Islet precursor cell (in vitro differentiated cells): ENCODE measurements around the gene PLEKHG4.
A peak's percentile ranks its signal among the peaks of the same experiment; 100 is the strongest.

Experiments used
- DNase-seq: peaks from one replicate; pipeline ENCODE4 v3.0.0-alpha.2; 2018

PLEKHG4 gene

DNA sequence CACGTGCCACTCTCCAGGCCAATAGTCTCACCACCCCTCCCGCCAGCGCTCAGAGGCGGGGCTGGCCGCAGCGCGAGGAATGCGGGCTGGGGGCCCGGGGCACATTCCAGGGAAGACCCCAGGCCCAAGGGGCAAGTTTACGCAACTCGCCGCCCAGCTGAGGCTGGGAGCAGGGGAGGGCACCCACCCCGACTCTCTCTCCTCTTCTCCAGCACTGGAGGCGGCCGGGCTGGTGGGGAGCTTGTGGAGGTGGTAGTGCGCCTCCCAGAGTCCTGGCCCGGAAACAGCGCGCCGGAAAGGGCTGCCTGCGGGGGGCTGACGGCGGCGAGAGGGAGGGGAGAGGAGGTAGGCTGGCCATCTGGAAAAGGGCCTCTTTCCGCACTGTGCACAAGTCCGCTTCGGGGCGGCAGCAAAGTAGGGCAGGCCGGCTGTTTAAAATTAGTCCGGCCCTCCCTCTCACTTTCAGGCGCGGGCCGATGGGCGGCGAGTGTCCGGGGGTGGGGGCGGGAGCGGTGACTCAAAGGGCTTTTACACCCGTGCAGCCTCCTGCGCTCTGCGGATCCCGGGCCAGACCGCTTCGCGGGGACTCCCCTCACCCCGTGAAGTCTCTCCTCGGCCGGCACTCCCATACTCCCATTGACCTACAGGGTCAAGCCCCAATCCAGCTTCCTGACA, 33.1 kb upstream of the PLEKHG4 start:
- DNase-seq, result peak; percentile 95

DNA sequence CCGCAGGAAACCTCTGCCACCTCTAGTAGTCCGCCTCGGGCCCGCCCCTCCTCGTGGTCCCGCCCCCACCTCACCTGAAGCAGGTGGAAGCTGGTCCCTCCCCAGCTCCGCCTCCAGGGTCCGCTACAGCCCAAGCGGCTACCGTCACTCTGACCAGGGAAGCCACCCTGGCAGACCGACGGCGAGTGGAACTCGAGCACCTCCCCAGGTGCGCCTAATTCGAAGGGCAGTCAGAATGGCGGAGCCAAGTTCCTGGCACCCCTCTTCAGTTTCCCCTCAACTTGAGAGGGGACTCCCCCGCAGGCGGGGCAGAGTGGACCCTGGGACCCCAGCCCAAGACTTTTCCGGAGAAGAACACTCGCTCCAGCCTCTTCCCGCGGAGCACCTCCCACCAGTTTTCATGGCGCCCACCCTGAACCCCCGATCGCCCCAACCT, 32.6 kb upstream of the PLEKHG4 start:
- peak; percentile 95 for DNase-seq

DNA sequence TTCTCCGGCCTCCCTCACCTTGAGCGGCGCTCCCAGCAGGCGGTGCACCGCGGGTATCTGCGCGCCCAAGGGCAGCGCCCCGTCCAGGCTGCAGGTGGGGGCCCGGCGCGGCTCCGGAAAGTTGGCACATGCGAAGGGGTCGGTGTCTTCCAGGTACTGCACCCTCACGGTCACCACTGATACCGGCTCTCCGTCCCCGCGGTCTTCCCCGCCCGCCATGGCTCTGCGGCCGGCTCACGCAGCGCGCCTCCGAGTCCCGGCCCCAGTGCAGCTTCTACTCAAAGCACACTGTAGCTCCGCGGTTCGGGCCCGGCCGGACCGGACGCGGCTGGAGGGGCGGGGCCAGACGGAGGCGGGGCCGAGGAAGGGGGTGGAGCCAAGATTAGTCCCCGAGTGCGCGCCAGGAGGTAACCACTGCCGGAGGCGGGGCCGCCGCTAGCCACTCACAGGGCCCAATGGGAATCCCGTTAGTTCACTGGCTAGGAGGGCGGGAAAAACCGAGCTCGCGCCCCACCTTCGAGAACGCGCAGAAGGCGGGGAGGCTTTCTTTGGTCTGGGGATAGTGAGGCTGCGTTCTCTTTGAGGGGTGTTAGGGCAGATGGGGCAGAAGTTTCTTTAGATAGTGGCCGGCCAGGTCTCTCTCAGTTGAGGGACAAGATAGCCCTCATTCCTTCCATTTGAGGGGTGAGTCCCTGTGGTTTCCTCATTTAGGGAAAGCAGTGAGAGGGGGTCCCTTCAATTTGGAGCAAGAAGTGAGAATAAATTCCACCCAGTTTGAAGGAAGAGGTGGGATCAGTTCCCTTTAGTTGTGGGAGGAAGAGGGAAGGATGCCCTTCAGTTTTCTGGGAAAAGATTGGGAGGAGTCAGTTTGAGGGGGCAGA, 31.9 kb upstream of the PLEKHG4 start, which contains the start of gene FHOD1:
Gene FHOD1 (minus strand): TSS at position 290 of the 881 bp plus-strand sequence. CDS start 71 bp downstream, at position 219.
- DNase-seq, result peak; percentile 98

DNA sequence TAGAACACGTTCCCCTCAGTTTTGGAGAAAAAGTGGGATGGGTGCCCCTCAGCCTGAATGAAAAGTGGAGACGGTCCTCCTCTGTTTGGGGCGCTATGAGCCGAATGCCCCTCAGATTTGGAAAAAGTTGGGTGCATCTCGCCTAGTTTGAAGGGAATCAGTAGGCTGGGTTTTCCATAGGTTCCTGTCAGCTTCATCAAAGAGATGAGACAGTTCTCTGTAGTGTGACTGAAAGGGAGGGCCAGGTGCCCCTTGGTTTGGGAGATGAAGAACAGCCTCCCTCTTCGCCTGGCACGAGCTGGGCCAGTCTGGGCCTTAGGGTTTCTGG, 31.3 kb upstream of the PLEKHG4 start:
- no peak for DNase-seq

DNA sequence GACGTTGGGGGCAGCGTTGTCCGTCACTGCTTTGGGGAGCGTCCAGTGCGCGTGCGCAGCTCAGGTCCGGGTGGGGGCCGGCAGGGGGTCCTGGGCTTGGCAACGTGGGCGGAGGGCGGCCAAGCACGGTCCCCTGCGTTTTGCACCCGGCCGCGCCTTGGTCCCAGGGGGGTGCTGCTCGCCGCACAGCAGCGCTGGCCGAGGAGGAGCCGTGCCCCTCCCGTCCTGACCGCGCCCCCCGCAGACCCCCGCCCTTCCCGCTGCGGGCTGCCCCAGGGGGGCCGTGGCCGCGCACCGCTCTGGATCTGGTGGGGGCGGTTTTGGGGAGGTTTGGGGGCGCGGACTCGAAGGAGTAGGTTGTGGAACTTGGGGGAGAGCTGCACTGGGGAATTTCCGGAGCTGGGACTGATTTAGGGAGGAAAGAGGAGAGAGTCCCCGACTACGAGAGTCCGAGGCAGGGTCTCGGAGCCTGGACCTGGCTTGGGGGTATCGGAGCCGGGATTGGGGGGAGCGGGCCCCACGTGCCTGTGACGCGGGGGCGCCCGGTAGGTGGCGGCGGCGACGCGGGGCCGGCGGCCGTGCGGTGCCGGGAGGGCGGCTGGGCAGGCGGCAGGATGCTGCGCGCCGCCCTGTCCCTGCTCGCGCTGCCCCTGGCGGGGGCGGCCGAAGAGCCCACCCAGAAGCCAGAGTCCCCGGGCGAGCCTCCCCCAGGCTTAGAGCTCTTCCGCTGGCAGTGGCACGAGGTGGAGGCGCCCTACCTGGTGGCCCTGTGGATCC, 30.7 kb upstream of the PLEKHG4 start, which contains the start of gene SLC9A5:
Gene SLC9A5 (plus strand): TSS at position 579 of the 777 bp plus-strand sequence. CDS start 36 bp downstream, at position 615.
- no peak for DNase-seq

DNA sequence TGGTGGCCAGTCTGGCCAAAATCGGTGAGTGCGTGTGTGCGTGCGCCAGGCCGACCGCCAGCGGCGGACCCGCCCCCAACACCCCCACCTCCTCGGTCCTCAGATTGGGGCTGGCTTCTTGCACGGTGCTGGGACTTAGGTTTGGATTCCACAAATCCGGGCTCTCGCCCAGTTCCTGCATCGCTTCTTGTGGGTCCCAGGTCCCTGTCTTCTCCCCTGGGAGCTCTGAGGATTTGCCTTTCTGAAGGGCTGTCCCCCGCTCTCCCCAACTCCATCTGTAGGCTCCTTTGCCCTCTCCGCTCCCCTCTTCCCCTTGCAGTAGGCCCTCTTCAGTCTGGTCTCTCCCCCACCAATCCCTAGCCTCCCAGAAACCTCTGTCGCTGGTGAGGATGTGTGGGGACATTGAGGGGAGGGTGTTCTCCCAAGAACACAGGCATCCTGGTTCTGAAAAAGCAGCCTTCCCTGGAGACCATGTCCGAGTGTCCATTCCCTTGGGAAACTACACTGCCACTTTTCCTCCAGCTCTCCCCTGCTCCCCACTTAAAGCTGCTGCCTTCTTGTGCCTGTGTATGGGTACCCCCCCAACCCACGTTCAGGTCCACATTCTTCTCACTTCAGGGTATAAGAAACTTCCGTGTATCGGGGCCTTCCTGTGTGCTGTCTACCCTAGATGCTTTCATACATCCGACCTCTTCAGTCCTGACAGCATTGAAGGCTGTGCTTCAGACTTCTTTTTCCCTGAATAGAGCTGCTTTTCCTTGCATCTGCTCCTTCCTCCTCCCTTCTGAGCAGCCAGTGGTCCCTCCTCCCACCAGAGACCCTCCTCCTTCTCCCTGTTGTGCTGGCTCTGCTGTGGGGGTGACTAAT, 29.9 kb upstream of the PLEKHG4 start:
- no peak for DNase-seq

DNA sequence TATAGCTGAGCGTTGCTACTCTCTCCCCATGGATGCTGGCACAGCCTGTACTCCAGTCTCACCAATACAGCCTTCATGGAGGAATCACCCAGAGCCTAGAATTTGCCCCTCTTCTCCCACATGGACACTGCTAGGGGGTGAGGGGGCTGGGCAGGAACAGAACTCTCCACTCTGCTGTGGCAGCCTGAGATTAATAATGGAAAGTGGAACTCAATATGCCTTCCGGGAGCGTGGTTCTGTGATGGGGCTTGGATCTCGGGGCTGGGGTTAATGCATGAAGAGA, 29.3 kb upstream of the PLEKHG4 start:
- DNase-seq, result no peak

DNA sequence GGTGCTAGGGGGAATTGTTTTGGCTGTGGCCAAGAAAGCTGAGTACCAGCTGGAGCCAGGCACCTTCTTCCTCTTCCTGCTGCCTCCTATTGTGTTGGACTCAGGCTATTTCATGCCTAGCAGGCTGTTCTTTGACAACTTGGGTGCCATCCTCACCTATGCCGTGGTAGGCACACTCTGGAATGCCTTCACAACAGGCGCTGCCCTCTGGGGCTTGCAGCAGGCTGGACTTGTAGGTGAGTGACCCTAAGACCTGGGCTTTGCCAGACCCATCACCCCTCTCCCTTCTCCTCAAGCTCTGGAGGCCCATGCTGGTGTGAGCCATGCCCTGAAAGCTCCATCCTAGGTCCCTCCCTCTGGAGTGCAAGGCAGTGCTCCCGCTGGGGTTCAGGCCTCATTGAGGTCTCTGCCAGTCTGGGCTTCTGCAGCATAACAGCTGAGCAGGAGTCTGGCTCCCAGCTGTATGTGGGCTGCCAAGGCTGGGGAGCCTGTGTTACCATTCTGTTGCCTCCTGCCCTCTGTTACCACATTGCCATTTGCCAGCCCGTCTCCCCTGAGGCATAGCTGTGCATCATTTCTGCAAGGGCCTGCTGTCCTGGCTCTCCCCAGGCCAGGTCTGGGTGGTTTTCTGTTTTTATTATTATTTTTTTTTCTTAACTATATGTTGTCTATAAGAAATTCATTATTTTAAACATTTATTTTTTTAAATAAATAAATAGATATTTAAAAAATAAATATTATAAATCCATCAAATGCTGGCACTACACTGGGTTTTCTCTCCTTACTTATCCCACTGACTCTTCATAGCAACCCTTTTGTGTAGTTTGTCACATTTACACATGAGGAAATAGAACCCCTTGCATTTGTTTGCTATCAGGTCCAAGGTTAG, 26.5 kb upstream of the PLEKHG4 start:
- DNase-seq, result no peak

DNA sequence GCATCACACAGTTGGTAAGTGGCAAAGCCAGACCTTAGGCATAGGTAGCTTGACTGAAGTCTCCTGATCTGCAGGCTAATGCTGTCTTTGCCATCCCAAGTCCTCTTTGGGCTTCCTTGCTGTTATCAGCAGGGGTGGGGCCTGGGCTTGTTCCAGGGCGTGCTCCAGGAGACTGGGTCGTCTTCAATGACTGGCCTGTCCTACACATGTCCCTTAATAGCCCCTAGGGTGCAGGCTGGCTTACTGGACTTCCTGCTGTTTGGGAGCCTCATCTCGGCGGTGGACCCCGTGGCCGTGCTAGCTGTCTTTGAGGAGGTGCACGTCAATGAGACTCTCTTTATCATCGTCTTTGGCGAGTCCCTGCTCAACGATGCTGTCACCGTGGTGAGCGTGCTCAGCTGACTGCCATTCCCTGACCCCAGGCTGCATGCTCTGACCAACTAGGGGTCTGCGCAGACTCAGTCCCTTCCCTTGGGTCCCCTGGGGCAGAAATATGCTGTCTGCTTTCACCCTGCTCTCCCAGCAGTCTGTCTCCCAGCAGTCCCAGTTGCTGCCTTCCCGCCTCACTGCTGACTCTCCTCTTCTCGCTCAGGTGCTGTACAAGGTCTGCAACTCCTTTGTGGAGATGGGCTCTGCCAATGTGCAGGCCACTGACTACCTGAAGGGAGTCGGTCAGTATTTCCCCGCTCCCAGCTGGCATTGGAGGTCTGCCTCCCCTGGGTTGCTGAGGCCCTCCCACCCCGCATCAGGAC, 24.4 kb upstream of the PLEKHG4 start:
- DNase-seq, result no peak

DNA sequence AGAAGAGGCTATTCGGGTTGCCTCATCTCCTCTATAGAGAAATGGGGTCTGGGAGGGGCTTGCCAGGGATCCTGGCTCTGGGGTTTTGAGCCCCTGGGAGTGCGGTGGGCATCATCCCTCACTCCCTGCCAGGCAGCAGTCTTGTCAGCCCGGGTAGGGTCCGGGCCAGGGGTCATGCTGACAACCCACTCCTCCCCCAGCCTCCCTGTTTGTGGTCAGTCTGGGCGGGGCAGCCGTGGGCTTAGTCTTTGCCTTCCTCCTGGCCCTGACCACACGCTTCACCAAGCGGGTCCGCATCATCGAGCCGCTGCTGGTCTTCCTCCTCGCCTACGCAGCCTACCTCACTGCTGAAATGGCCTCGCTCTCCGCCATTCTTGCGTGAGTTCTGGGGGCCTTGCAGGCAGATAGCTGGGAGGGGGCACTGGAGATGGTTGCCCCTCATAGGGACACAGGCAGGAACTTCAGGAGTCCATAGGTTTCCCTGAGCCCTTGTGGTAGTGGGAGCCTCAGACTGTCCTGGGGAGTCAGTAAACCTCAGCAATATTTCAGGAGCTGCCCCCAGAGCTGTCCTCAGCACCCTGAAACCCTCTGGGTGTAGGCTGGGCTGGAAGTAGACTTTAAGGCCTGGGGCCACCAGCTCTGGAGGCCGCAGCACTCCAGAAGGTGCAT, 23.6 kb upstream of the PLEKHG4 start:
- no peak for DNase-seq

DNA sequence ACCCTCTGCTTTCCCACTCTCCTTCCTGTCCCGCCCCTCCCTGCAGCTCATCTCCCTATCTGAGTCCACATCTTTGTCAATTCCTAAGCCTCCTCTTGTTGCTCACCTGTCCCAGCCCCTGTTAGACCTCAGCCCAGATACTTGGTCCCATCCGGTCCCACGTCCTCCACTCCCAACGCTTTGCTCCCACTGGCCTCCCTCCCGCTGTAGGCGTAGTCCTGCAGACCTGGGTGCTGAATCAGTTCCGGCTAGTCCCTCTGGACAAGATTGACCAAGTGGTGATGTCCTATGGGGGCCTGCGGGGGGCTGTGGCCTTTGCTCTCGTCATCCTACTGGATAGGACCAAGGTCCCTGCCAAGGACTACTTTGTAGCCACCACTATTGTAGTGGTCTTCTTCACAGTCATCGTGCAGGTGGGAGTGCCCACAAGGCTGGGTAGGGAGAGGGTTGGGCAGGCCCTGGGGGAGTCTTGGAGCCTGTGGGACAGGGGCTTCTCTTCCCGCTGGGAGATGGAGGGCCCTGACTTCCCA, 22.6 kb upstream of the PLEKHG4 start:
- DNase-seq, result no peak

DNA sequence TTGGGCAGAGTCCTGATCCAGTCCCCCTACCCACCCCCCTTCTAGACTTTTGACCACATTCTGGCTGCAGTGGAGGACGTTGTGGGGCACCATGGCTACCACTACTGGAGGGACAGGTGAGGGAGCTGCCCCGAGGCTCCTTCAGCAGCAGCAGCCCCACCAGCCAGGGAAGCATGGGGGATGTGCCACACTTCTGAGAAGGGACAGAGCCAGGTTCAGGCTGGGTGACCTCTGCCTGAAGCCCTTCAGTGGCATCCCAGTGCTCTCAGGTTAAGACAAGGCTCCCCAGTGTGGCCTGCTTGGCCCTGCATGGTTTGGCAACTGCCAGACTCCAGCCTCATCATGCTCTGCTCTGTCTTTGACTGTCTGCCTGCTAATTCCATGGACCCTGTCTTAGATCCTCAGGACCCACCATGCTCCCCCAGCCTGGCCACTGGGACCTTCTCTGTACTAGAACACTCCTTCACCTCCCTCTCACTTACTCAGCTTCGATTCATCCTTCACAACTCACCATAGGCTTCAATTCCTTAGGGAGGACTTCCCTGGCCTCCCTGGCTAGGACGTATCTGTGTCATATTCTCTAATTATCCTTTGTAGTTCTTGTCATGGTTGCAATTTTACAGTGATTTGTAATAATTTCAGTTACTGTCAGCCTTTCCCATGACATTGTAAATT, 21.7 kb upstream of the PLEKHG4 start:
- no peak for DNase-seq

DNA sequence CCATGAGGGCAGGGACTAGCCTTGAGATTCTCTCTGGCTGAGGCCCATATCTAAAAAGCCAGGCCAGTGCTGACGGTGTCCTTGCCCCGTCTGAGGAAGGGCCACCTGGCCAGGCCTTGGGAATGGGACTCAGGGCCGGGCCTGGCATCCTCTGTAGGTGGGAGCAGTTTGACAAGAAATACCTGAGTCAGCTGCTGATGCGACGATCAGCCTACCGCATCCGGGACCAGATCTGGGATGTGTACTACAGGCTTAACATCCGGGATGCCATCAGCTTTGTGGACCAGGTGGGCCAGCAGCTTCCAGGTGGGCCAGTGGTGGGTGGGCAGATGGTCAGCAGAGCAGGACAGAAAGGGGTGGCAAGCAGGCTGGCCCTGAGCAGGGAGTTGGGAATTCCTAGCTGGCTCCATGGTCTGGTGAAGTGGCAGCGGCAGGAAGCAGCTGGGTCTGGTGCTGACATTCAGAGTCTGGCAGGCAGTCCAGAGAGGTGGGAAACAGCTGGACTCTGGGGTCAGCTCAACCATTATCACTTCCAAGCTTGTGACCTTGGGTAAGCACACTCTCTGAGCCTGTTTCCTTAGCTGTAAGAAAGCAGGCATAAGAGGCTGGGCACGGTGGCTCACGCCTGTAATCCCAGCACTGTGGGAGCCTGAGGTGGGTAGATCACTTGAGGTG, 21.0 kb upstream of the PLEKHG4 start:
- DNase-seq, result no peak

DNA sequence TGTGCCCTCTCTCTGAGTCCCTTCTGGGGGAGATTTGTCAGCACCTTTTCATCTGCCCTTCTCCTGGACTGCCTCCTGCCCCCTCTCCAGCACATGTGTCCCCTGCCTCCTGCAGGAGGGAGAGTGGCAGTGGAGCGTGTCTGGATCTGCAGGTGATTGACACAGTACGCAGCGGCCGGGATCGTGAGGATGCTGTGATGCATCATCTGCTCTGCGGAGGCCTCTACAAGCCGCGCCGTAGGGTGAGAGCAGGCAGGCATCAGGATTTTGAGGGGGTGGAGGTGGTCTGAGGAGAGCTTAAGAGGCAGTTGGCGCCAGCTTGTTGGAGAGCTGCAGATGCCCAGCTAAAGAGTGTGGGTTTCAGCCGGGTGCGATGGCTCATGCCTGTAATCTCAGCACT, 19.6 kb upstream of the PLEKHG4 start:
- no peak for DNase-seq

DNA sequence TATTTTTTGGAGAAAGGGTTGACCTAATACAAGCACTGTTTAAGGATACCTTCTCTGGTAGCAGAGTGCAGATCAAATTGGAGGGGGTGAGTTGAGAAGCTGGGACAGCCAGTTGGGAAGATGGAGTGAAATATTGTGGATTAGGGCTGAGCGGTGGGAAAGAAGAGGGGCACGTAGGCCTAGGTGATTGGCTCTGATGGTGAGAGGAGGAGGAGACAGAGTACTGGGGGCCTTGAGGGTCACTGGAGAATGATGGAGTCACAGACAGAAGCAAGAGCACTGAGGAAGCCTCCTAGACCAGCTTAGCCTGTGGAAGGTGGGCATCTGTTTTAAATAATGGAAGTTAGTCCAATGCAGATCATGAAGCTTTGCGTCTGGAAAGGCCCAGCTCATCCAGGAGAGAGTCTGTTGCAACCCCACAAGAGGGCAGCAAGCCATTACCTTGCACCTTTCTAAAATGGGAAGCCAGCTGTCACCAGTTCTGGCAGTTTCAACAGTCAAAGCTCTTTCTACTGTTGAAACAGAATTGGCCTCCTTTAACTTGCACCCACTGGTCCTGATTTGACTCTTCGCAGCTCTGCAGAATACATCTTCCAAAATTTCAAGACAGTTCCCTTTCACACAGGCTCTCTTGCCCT, 18.8 kb upstream of the PLEKHG4 start:
- peak; percentile 76 for DNase-seq

DNA sequence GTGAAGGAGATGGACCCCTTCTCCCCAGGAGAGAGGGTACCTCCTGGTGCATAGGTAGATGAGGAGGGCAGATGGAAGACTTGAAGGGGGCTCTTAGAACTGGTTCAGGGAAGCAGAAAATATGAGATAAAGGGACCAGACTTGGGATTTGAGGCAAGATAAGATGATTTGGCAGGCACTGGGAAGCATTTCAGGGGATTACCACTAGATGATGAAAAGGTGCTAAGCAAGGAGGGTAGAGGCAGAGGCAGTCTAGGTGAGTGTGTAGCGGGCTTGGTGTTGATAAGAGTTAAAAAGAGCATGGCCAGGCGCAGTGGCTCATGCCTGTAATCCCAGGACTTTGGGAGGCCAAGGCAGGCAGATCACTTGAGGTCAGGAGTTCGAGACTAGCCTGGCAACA, 16.1 kb upstream of the PLEKHG4 start:
- DNase-seq, result no peak

DNA sequence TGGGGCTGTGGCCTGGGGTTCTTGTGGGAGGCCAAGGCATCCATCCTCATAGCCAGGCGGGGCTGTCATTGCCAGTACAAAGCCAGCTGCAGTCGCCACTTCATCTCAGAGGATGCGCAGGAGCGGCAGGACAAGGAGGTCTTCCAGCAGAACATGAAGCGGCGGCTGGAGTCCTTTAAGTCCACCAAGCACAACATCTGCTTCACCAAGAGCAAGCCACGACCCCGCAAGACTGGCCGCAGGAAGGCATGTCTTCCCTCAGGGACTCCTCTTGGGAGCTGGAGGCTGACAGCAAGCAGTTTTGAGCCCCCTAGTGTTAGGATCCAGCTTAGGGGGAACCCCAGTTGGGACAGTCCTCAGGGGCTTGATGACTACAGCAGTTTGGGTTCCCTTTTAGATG, 15.1 kb upstream of the PLEKHG4 start:
- DNase-seq, result no peak

DNA sequence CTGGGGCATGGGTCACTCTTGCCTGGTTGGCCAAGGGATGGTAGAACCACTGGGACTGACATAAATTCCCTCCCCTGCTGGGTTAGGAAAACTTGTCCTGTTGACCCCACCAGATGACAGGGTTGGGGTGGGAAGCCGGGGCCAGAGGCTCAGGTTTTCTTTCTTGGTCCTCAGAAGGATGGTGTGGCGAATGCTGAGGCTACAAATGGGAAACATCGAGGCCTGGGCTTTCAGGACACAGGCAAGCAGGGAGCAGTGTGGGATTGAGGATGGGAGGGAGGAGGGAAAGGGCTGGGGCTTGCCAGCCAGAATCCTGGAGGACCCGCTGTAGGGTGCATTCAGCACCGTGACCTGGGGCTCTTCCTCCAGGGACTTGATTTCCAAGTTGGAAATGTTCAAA, 14.5 kb upstream of the PLEKHG4 start:
- no peak for DNase-seq
